Esophagus muscularis mucosa (tissue), 3 donors: ENCODE data around the gene NEXN.

ENCODE experiments used
- CTCF ChIP-seq, 3 experiments: fragments of 200-600 bp in 2 of 3; fragments of 450-650 bp in 1 of 3; sonication (generic) in 2 of 3; IDR thresholded peaks; one replicate each; pipeline ENCODE4 v1.5.1; 2017 to 2019; ENCODE audit warnings: antibody characterized with exemption in 3 of 3, mild to moderate bottlenecking in 2 of 3, moderate library complexity in 1 of 3
- POLR2A ChIP-seq: fragments of 450-650 bp; IDR thresholded peaks from one replicate; pipeline ENCODE4 v1.6.1; 2017; ENCODE audit warnings: antibody characterized with exemption, moderate library complexity, mild to moderate bottlenecking, low read depth
- POLR2AphosphoS5 ChIP-seq, 2 donors: sonication (generic); formaldehyde crosslinking; IDR thresholded peaks; one replicate each; pipeline ENCODE4 v1.6.1; 2017; ENCODE audit warnings: antibody characterized with exemption in 2 of 2

DNA sequence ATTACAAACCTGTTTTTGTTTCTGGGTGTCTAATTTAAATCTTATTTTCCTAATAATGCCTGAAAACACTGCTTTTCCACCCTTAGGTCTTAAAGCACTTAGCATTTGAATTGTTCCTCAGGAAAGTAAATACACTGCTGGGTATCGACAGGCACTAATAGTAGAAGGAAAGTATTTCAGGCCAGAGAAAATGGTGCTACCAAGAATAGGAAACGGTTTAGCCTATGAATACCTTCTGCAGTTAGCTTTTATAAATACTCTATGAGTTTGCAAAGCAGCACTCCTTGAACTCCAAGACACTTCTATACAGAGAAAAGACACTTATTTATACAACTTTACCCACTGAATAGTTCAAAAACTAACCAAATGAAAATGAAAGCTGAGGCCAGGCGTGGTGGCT lies 83.7 kb downstream of the NEXN start:
- TF ChIP-seq CTCF (IDR thresholded peaks at IDR 0.05) (no peak), POLR2AphosphoS5 (IDR thresholded peaks at IDR 0.05) (no peak), POLR2A (no peak)
